SK-MEL-5 (cell line): ENCODE results near the gene SLC38A1. TPM values are rescaled to one million over a fixed set of nuclear protein-coding genes. Genes with fewer than 3 reads are reported as not detected.
A peak's percentile ranks its signal among the peaks of the same experiment; 100 is the strongest.
"Not testable (repeated sequence)": the region's sequence is repeated elsewhere in the genome, so short reads cannot be mapped to it uniquely, and the experiment has no call there.

Experiments
- DNase-seq: peaks from one replicate; pipeline ENCODE4 v3.0.0-alpha.2; 2016; ENCODE audit warnings: low read depth, low spot score
- in situ Hi-C: cut with HindIII; loops from 2 replicates; pipeline ENCODE4 v1.10.0; 2016; ENCODE audit warnings: low sequenced_read_pairs, high pct_unique_total_duplicates, low pct_unique_long_range_greater_than_20kb
- total RNA-seq: library from RNA; depleted of rRNA; stranded (reverse); fragments of >200 nt; shearing (Covaris generic); gene quantifications from 2 replicates; pipeline ENCODE4 v1.2.3, GENCODE V29; 2014

The SLC38A1 gene
- total RNA-seq, 1 experiment from 2014 or later: 3.5 TPM

DNA sequence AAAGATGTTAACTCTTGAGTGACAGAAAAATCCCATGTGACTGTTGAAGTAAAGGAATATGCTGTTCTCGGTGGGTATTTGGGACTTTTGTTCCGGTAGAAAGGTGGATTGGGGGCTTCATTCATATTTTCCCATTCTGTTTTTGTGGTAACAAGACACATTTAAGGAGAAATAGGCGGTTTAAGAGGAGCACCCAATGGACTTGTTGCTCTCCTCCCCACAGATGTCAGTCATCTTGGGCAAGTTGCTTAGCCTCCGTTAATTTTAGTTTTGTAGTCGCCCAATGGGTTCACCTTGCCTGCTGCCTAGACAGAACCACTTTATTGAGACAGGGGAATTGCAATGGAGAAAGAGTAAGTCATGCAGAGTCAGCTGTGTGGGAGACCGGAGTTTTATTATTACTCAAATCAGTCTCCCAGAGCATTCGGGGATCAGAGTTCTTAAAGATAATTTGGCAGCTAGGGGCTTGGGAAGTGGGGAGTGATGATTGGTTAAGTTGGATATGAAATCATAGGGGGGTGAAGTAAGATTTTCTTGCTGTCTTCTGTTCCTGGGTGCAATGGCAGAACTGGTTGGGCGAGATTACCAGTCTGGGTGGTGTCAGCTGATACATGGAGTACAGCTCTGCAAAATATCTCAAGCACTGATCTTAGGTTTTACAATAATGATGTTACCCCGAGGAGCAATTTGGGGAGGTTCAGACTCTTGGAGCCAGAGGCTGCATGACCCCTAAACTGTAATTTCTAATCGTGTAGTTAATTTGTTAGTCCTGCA lies 50.3 kb downstream of the SLC38A1 start:
- in situ Hi-C loops: no loop called here
- DNase-seq: no peak

- DNase-seq: no peak
- in situ Hi-C loops: no loop called here
Measured at GRCh38 chr12:46217541-46218321, 51.1 kb downstream of the SLC38A1 start.

DNA sequence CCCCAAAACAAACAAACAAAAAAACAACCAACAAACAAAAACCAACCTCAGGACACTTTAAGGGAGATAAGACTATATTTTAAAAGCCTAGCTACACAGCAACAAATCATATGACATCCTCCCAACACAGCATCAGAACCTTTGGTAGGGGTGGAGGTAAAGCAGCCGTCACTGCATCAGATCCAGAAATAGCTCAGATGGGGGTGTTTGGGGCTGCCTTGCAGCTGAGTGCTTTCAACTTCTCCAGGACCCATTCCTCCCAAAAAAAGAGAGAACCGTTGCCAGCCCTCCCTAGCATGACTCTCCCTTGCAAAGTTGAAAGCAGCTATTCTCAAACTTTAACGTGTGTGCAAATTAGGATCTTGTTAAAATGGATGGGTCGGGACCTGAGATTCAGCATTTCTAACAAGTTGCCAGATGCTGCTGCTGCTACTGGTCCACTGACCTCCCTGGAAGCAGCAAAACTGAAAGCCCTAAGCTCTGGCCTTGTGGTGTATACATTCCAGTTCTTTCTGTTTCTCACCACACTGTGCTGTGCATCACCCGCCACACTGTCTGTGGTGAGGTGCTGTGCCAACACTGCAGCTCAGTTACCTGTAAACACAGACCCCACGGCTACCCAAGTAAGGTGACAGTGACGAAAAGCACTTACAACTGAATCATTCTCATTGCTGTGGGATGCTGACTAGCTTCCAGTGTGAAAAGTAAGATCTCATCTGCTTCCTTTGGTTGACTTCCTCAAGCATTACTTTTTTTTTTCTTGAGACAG lies 54.0 kb downstream of the SLC38A1 start:
- DNase-seq: no peak
- in situ Hi-C loops: no loop called here

DNA sequence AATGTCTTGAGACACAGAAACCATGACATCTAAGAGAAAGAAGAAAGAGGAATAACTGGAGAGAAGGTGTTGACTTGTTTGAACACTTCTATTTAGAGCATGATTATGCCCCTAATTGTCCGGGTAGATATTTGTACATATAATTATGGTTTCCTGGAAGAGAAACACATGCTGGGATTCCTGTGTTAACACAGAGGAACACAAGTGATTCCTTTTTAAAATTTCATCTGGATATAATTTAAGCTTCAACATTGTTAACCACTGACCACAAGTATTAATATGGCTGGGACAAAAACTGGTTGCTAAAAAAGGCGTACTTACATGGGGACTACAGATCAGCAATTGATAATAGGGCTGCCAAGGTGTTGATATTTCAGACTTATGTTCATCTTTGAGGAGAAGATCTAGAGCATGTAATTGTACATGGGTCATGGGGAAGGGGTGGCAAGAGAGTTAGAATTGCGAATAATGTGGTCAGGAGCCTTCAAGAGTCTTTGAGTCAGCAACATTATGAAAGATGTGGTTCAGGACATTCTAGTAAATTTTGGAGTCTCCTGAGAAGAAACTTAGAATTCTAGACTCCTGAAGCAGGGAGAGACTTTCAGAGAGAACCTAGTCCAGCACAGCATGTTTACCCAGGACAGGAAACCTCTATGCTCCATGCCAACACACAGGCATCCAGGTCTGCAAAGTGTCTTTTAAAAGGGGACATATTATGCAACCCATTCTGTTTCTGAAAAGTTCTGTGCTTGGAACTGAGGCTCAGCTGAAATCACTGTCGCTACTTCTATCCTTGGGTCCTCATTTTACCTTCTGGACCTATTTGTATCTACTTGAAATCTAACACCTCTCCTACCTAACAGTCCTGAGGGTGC lies 56.5 kb downstream of the SLC38A1 start:
- no peak for DNase-seq
- in situ Hi-C loops: no loop called here

DNA sequence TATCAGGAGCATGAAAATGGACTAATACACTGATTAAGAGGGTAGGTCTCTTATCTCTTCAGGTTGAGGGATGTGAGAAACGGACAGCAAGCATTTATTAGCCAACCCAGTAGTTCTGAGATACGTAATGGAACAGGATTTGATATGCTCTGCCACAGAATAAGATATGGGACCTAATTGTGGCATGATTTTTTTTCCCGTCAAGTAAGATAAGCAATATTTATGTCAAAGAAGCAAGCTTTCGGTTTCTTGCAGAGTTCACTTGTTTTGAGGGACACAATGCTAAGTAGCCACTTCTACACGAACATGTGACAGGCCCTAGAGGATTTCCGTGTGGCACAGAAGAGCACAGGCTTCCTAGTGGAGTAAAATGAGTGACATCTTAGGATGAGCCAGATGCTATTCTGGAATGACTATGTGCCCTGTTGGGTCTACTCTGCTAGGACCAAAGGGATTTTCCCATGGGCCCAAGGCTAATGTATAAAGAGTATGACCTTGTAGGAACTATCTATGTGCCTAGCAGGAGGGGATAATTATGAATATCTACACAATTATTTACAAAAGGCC lies 57.9 kb downstream of the SLC38A1 start:
- in situ Hi-C loops: no loop called here
- DNase-seq: no peak

- DNase-seq: no peak
- in situ Hi-C loops: no loop called here
Measured at GRCh38 chr12:46209914-46210872, 58.6 kb downstream of the SLC38A1 start.

GRCh38 chr12:46209170-46209569 lies 59.7 kb downstream of the SLC38A1 start:
- in situ Hi-C loops: no loop called here
- peak; percentile 49 for DNase-seq

DNA sequence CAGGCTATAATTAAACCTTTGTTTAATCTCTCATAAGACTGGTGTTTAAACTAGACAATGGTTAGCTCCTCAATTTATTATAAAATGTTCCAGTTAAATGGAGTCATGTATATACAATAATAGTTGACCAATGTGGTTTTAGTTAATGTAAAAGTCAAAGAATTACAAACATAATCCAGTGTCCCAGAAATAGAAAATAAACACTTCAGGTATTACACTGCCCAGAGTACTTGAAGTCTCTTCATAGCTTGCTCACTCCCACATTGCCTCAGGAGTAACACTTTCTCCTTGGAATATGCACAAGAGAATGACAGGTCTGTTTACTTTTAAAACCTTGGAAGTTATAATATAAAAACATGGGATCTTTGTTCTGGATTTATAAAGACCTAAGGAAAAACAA lies 60.5 kb downstream of the SLC38A1 start:
- no peak for DNase-seq
- in situ Hi-C loops: no loop called here

- DNase-seq: no peak
- in situ Hi-C loops: no loop called here
Measured at GRCh38 chr12:46207644-46208043, 61.2 kb downstream of the SLC38A1 start.

DNA sequence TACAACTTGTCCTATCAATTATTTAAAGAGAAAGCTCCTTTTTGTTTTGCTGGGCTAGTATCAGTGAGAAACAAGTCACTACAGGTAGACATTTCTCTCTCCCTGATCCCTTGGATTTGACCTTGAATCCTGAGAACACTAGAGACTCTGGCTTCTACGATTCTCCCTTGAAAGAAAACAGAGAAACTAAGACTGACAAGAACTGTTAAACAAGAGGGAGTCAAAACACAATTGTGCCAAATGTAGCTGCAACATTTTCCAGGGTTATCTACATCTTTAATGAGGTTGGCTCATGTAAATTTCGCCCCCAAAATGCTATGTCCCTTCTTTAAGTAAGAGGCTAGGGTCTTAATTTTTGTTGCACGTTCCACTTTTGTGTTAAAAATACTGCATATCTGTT lies 62.4 kb downstream of the SLC38A1 start:
- no peak for DNase-seq
- in situ Hi-C loops: no loop called here

DNA sequence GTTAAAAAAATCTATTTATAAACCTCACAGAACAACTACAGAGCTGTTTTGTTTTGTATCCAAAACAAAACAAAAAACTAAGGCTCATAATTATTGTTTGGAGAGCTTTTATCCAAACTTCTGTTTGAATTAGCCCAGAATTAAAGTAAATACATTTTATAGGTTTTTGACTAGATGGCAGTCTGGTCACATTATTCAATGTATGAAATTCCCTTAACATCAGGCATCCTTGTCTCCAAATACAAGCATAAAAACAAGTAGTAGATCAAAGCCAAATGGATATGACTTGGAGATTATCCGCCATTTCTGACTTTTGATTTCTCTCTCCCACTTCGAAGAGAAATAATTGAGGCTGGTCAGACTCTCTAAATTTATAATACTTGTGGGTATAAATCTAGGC lies 63.5 kb downstream of the SLC38A1 start:
- no peak for DNase-seq
- in situ Hi-C loops: no loop called here

DNA sequence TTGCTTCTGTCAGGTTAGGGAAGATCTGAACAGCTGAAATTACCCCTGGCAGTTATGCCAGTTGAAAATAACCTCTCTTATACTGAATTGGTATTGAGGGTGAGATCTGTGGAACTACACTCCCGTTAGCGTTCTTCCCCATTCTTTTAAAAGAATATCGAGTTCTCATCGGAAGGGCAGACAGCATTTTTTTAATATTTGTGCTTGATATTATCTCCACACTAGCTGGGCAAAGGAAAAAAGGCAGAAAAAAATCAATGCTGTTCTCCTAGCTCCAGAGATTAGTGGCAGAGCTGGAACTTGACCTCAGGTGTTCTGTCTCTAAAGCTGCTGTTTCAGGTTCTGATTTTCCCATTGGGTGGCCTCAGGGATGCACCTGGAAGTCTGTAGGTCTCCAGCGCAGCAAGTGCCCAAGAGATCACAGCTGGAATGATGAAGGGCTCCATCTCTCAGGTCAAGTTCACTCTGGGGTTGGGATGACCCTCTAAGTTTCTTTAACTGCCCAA lies 67.5 kb downstream of the SLC38A1 start:
- no peak for DNase-seq
- in situ Hi-C loops: no loop called here

- no peak for DNase-seq
- in situ Hi-C loops: no loop called here
Measured at GRCh38 chr12:46200551-46200950, 68.3 kb downstream of the SLC38A1 start.

DNA sequence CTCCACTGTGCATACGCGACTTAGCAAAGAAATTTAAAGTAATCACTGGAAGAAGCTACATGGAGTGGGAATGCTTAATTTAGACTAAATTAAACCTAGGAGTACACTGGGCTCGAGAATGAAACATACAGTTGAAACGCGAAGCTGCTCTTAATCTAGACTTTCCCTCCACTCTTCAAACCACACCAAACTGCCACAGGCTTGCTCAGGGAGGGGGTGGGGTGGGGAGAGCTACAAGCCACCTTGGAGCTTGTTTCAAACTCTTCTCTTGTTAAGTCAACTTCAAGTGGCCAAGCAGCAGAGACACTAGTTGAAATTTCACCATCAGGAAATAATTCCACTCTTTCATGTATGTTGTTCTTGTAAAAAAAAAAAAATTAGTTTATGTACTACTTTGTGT lies 69.9 kb downstream of the SLC38A1 start:
- no peak for DNase-seq
- in situ Hi-C loops: no loop called here

- in situ Hi-C loops: no loop called here
- DNase-seq: no peak
Measured at GRCh38 chr12:46197883-46198282, 71.0 kb downstream of the SLC38A1 start.

GRCh38 chr12:46190533-46190932 lies 78.3 kb downstream of the SLC38A1 start:
- DNase-seq, in situ Hi-C loops: not testable (repeated sequence)
